Measurements from ENCODE around the gene UBXN10. TPM values are rescaled to one million over a fixed set of nuclear protein-coding genes. Genes with fewer than 3 reads are reported as not detected.

The UBXN10 gene, protein sequence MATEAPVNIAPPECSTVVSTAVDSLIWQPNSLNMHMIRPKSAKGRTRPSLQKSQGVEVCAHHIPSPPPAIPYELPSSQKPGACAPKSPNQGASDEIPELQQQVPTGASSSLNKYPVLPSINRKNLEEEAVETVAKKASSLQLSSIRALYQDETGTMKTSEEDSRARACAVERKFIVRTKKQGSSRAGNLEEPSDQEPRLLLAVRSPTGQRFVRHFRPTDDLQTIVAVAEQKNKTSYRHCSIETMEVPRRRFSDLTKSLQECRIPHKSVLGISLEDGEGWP
- under 1 TPM; 0.15 to 0.26 (median 0.19) TPM for total RNA-seq
- polyA plus RNA-seq = under 1 TPM; 0.07 to 0.18 (median 0.10) TPM
- long read RNA-seq, donor 1, full-length matches to known transcripts = 2 of 2 reads
- long read RNA-seq, donor 1, partial matches to known transcripts = 0 of 2 reads
- long read RNA-seq, donor 1, other reads (novel, unspliced or antisense) = 0 of 2 reads
- long read RNA-seq, donor 2 = 0 reads

DNA sequence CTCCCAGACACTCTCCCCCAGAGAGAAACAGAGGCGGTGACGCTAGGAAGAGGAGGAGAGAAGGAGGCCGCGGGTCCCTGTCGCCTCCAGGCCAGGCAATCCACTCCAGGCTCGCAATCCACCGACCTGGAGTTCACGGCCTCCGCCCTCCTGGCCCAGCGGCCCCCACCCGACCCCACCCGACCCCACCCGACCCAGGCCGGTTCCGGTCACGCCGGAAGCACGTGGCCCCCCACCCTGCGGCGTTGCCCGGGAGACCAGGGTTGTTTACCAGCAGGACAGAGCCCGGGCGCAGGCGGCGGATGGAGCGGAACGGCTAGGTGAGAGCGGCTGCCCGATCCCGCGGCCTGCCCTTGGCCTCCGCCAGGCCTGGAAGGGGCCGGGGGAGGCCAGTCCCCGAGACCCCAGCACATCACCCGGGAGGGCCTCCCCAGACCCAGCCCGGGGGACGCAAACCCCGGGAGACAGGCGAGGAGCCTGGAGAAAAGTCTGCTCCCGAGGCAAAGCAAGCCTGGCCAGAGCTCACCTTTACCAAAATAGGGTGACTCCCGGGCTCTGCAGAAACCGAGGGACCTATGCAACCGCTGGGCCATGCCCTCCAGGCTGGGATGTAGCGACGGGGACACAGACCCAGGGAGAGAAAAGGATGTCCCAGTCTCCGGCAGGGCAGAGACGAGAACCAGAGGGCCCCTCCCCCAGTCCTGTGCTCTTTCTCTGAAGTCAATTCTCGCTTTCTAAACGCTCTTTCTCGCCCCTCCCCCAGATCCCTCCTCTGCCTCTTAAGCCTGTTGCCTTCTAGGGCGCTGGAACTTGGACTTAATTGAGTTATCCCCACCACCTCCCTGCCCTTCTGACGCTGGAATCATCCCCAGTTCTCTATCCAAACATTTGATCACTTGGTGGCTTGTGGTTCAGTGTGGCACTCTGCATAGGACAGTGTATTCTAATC is at the start of gene UBXN10, which contains the start of gene PLA2G2C:
Gene UBXN10, plus strand, starts transcription at position 263 of the 949 bp plus-strand sequence. CDS start 4,466 bp downstream, outside the sequence.
Gene PLA2G2C, minus strand, starts transcription at position 685 of the 949 bp plus-strand sequence. CDS start 9,155 bp downstream, outside the sequence.
- Histone ChIP-seq H3K9me3 (no peaks in the 10 kb centered on the region), H3K4me1 (peaks cover 0 to 44% (median 22%) of the 10 kb centered on the region in 6 donors), H3K27me3 (replicated peaks in 1 of 7) (peaks cover 0 to 66% (median 22%) of the 10 kb centered on the region in 7 donors), H3K4me3 (peak within 1 kb of the TSS; percentile 11 to 68 (median 29)), H3K27ac (peak within 1 kb of the TSS in 3 of 8 donors; percentile 53 to 59 (median 59)), H3K36me3 (no peaks in the 10 kb centered on the region)
- intact Hi-C loops (cut with DNase I; ENCODE audit: low total_unique reads) = no loop called here
- DNase-seq = peak; percentile 87
- WGBS, 5 donors = 2 to 5% (median 2%) methylated on average over 17 to 52 of the region's 52 CpGs
- peak in 2 of 3 donors; percentile 12 to 30 for TF ChIP-seq POLR2AphosphoS5 (IDR thresholded peaks at IDR 0.05)
- TF ChIP-seq POLR2A (IDR thresholded peaks at IDR 0.05) = no peak

DNA sequence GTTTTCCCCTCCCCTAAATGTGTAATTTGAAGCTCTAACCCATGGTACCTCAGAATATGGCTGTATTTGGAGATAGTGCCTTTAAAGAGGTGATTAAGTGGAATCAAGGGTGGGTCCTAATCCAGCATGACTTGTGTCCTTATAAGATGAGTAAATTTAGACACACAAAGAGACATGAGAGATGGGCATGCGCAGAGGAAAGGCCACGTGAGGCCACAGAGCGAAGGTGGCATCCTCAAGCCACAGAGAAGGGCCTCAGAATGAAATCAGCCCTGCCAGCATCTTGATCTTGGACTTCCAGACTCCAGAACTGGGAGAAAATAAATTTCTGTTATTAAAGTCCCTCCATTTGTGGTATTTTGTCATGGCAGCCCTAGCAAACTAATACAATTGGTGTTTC is 49.6 kb upstream of the UBXN10 start:
- Histone ChIP-seq H3K4me1 (peaks cover 0 to 8% (median 0%) of the 10 kb centered on the region in 6 donors), H3K9me3 (no peaks in the 10 kb centered on the region), H3K27me3 (replicated peaks in 1 of 7) (no peaks in the 10 kb centered on the region), H3K4me3 (no peak overlapping the region), H3K27ac (no peak overlapping the region), H3K36me3 (no peaks in the 10 kb centered on the region)
- intact Hi-C loops (cut with DNase I; ENCODE audit: low total_unique reads) = no loop called here
- DNase-seq = no peak
- WGBS, 5 donors = 93 to 96% (median 94%) methylated on average over 3 of the region's 3 CpGs
- no peak for TF ChIP-seq POLR2A (IDR thresholded peaks at IDR 0.05)

DNA sequence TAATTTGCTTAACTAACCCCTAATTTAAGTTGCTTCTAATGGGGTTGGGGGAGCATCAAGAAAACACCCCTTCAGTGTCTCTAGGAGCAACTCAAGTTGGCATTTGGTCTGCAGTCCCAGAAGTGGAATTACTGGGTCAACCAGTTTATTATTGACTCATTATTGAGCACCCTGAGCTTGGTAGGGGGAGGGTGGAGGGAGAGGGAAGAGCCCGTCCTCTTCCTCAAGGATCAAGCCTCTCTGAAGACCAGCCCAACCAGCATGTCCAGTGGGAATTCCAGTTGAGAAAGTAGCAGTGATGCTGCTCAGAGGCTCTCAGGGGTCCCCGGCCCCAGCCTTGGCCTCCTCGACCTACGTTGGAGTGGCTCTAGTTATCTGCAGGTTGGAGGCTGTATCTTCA is 48.8 kb upstream of the UBXN10 start:
- H3K36me3 ChIP-seq = no peaks in the 10 kb centered on the region
- H3K9me3 ChIP-seq = no peaks in the 10 kb centered on the region
- intact Hi-C loops (cut with DNase I; ENCODE audit: low total_unique reads) = no loop called here
- no peak for DNase-seq
- peaks cover 0 to 8% (median 0%) of the 10 kb centered on the region in 6 donors for H3K4me1 ChIP-seq
- TF ChIP-seq POLR2A (IDR thresholded peaks at IDR 0.05) (no peak), POLR2AphosphoS5 (IDR thresholded peaks at IDR 0.05) (no peak)
- TF ChIP-seq, protein P1, sequence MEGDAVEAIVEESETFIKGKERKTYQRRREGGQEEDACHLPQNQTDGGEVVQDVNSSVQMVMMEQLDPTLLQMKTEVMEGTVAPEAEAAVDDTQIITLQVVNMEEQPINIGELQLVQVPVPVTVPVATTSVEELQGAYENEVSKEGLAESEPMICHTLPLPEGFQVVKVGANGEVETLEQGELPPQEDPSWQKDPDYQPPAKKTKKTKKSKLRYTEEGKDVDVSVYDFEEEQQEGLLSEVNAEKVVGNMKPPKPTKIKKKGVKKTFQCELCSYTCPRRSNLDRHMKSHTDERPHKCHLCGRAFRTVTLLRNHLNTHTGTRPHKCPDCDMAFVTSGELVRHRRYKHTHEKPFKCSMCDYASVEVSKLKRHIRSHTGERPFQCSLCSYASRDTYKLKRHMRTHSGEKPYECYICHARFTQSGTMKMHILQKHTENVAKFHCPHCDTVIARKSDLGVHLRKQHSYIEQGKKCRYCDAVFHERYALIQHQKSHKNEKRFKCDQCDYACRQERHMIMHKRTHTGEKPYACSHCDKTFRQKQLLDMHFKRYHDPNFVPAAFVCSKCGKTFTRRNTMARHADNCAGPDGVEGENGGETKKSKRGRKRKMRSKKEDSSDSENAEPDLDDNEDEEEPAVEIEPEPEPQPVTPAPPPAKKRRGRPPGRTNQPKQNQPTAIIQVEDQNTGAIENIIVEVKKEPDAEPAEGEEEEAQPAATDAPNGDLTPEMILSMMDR (IDR thresholded peaks at IDR 0.05 in 8 of 11, conservative IDR thresholded peaks at IDR 0.05 in 3 of 11) = no peak
- H3K27ac ChIP-seq = no peak overlapping the region
- WGBS, 5 donors = 84 to 94% (median 92%) methylated on average over 3 to 4 of the region's 4 CpGs
- no peak overlapping the region for H3K4me3 ChIP-seq
- no peaks in the 10 kb centered on the region for H3K27me3 ChIP-seq (replicated peaks in 1 of 7)

DNA sequence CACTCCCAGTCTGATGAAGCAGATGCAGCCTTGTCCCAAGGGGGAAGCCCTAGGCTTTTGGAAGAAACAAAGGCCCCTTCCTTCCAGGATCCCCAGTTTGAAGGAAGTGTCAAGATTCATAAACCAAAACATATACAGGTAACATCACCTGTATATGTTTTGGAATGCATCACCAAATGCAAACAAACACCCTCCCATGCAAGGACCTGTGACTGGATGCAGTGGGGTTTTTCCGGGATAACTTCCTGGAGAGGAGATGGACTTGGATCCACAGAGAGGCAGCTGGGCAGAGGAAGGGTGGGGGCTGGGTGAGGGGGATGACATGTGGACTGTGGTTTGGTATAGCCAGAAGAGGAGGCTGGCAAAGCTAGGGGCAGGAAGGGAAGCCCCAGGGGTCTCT is 48.3 kb upstream of the UBXN10 start:
- 76 to 96% (median 89%) methylated on average over 1 of the region's 1 CpG for WGBS, 5 donors
- TF ChIP-seq, protein P1 (IDR thresholded peaks at IDR 0.05 in 8 of 11, conservative IDR thresholded peaks at IDR 0.05 in 3 of 11) = no peak
- TF ChIP-seq POLR2A (IDR thresholded peaks at IDR 0.05) (no peak), POLR2AphosphoS5 (IDR thresholded peaks at IDR 0.05) (no peak)
- no peak overlapping the region for H3K27ac ChIP-seq
- H3K4me3 ChIP-seq = no peak overlapping the region
- H3K4me1 ChIP-seq = peaks cover 0 to 8% (median 0%) of the 10 kb centered on the region in 6 donors
- no peak for DNase-seq
- H3K9me3 ChIP-seq = no peaks in the 10 kb centered on the region
- no peaks in the 10 kb centered on the region for H3K36me3 ChIP-seq
- H3K27me3 ChIP-seq (replicated peaks in 1 of 7) = no peaks in the 10 kb centered on the region
- intact Hi-C loops (cut with DNase I; ENCODE audit: low total_unique reads) = no loop called here

All from spleen (tissue), 13 donors.